Nephron progenitor cell (in vitro differentiated cells): ENCODE data around the gene RPS6KB2.
A peak's percentile ranks its signal among the peaks of the same experiment; 100 is the strongest.
"Not testable (repeated sequence)": the region's sequence is repeated elsewhere in the genome, so short reads cannot be mapped to it uniquely, and the experiment has no call there.

ENCODE experiments used
- DNase-seq: peaks from one replicate; pipeline ENCODE4 v3.0.0; 2021
- H3K27ac Mint-ChIP-seq: 2 replicates; pipeline ENCODE4 v1.8.0; 2021; ENCODE audit warnings: mild to moderate bottlenecking, moderate library complexity, mixed read lengths
- H3K27me3 Mint-ChIP-seq: 2 replicates; pipeline ENCODE4 v1.8.0; 2021; ENCODE audit warnings: mild to moderate bottlenecking, low read depth, mixed read lengths; ENCODE audit not compliant: poor library complexity
- H3K36me3 Mint-ChIP-seq: 2 replicates; pipeline ENCODE4 v1.8.0; 2021; ENCODE audit warnings: low read depth, mixed read lengths
- H3K4me1 Mint-ChIP-seq: 2 replicates; pipeline ENCODE4 v1.8.0; 2021; ENCODE audit warnings: mixed read lengths
- H3K4me3 Mint-ChIP-seq: 2 replicates; pipeline ENCODE4 v1.8.0; 2021; ENCODE audit warnings: mild to moderate bottlenecking, moderate library complexity, mixed read lengths
- H3K9me3 Mint-ChIP-seq: 2 replicates; pipeline ENCODE4 v1.8.0; 2021; ENCODE audit warnings: mild to moderate bottlenecking, moderate library complexity, mixed read lengths
- CTCF ChIP-seq: fragments of 200-600 bp; sonication (generic); IDR thresholded peaks from 2 replicates; pipeline ENCODE4 v1.5.0; 2021; ENCODE audit warnings: antibody characterized with exemption

RPS6KB2 gene

DNA sequence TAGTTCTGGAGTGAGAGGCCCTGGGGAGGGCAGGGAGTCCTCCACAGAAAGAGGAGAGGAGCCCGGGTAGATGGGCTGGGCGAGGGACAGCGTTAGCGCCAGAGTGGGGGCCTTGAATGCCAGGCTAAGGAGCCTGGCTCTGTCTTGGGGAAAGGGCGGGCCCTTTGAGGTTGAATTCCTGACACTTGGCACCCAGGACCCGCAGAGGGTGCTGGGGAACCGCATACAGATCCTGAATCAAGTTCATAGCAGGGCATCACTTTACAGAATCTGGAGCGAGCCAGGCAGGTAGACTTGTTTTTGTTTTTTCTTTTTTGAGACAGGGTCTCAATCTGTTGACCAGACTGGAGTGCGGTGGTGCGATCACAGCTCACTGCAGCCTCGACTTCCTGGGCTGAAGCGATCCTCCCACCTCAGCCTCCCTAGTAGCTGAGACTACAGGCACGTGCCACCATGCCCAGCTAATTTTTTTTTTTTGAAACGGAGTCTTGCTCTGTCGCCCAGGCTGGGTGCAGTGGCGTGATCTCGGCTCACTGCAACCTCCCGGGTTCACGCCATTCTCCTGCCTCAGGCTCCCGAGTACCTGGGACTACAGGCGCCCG, 6.8 kb upstream of the RPS6KB2 start:
- Mint-ChIP-seq H3K36me3 (no peaks in the 10 kb centered on the region), H3K4me3 (peak overlapping the region; percentile 67), H3K9me3 (no peaks in the 10 kb centered on the region), H3K27ac (no peak overlapping the region), H3K4me1 (peaks cover 19% of the 10 kb centered on the region), H3K27me3 (peaks cover 23% of the 10 kb centered on the region)
- no peak for TF ChIP-seq CTCF
- DNase-seq, result no peak

GRCh38 chr11:67422891-67423290, 5.4 kb upstream of the RPS6KB2 start:
- H3K9me3 Mint-ChIP-seq, result no peaks in the 10 kb centered on the region
- no peak overlapping the region for H3K27ac Mint-ChIP-seq
- no peaks in the 10 kb centered on the region for H3K36me3 Mint-ChIP-seq
- H3K4me1 Mint-ChIP-seq, result peaks cover 19% of the 10 kb centered on the region
- TF ChIP-seq CTCF, result no peak
- H3K27me3 Mint-ChIP-seq, result peaks cover 15% of the 10 kb centered on the region
- DNase-seq, result no peak
- no peak overlapping the region for H3K4me3 Mint-ChIP-seq

DNA sequence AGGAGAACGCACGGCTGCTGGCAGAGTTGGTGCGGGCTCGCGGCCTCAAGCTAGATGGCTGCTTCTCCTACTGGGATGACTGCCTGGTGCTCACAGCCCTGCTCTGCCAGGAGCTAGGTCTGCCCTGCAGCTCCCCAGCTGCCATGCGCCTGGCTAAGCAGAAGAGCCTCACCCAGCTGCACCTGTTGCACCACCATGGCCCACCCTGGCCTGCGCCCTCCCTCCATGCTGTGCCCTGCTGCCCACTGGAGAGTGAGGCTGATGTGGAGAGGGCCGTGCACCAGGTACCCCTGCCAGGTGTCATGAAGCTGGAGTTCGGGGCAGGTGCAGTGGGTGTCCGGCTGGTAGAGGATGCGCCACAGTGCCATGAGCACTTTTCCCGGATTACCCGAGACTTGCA, 4.8 kb upstream of the RPS6KB2 start:
- H3K4me1 Mint-ChIP-seq, result peaks cover 23% of the 10 kb centered on the region
- no peaks in the 10 kb centered on the region for H3K9me3 Mint-ChIP-seq
- peaks cover 15% of the 10 kb centered on the region for H3K27me3 Mint-ChIP-seq
- no peak for DNase-seq
- H3K4me3 Mint-ChIP-seq, result no peak overlapping the region
- no peak overlapping the region for H3K27ac Mint-ChIP-seq
- no peaks in the 10 kb centered on the region for H3K36me3 Mint-ChIP-seq
- no peak for TF ChIP-seq CTCF

GRCh38 chr11:67423891-67424613, 4.2 kb upstream of the RPS6KB2 start:
- no peaks in the 10 kb centered on the region for H3K9me3 Mint-ChIP-seq
- no peak for TF ChIP-seq CTCF
- DNase-seq, result no peak
- H3K27me3 Mint-ChIP-seq, result peaks cover 15% of the 10 kb centered on the region
- H3K4me1 Mint-ChIP-seq, result peaks cover 26% of the 10 kb centered on the region
- no peak overlapping the region for H3K4me3 Mint-ChIP-seq
- H3K27ac Mint-ChIP-seq, result no peak overlapping the region
- no peaks in the 10 kb centered on the region for H3K36me3 Mint-ChIP-seq

- Mint-ChIP-seq H3K4me1 (peaks cover 27% of the 10 kb centered on the region), H3K4me3 (peak overlapping the region; percentile 96)
- not testable (repeated sequence) for H3K27me3 Mint-ChIP-seq, H3K9me3 Mint-ChIP-seq, DNase-seq, H3K27ac Mint-ChIP-seq, H3K36me3 Mint-ChIP-seq
Observed at GRCh38 chr11:67427364-67427859, 882 bp upstream of the RPS6KB2 start.

GRCh38 chr11:67429038-67429668, 859 bp downstream of the RPS6KB2 start:
- no peak for TF ChIP-seq CTCF
- Mint-ChIP-seq H3K27ac (peak overlapping the region; percentile 97), H3K36me3 (peaks cover 9% of the 10 kb centered on the region), H3K9me3 (no peaks in the 10 kb centered on the region), H3K4me3 (peak overlapping the region; percentile 96), H3K4me1 (peaks cover 19% of the 10 kb centered on the region), H3K27me3 (peaks cover 4% of the 10 kb centered on the region)
- DNase-seq, result no peak
